Epithelial cell of proximal tubule (primary cell): ENCODE measurements around the gene UGT1A6. TPM values are rescaled to one million over a fixed set of nuclear protein-coding genes. Genes with fewer than 3 reads are reported as not detected.

Experiments used
- DNase-seq: peaks from one replicate; pipeline ENCODE4 v3.0.0-alpha.2; 2011; ENCODE audit warnings: low read depth
- H3K4me3 ChIP-seq: 2 replicates; pipeline ENCODE4 v1.5.1; 2011; ENCODE audit warnings: low read depth, mild to moderate bottlenecking, low read length
- CTCF ChIP-seq: conservative IDR thresholded peaks from 2 replicates; pipeline ENCODE4 v1.5.1; 2012; ENCODE audit warnings: low read depth, mild to moderate bottlenecking, low read length
- total RNA-seq: library from RNA; depleted of rRNA; stranded (reverse); fragments of >200 nt; gene quantifications from 2 replicates; pipeline ENCODE4 v1.2.3, GENCODE V29; 2015

Gene UGT1A6
- total RNA-seq, 1 donor from 2014 or later = 0.52 TPM

GRCh38 chr2:233705911-233706506 is 13.3 kb downstream of the UGT1A6 start:
- TF ChIP-seq CTCF = no peak
- H3K4me3 ChIP-seq = no peak overlapping the region
- no peak for DNase-seq

- no peak for DNase-seq
- no peak for TF ChIP-seq CTCF
- no peak overlapping the region for H3K4me3 ChIP-seq
Measured at GRCh38 chr2:233706720-233707119, 14.0 kb downstream of the UGT1A6 start.

GRCh38 chr2:233707940-233708644 is 15.4 kb downstream of the UGT1A6 start:
- no peak for DNase-seq
- no peak for TF ChIP-seq CTCF
- no peak overlapping the region for H3K4me3 ChIP-seq

GRCh38 chr2:233708942-233709341 is 16.3 kb downstream of the UGT1A6 start:
- H3K4me3 ChIP-seq = no peak overlapping the region
- DNase-seq = no peak
- no peak for TF ChIP-seq CTCF

GRCh38 chr2:233711312-233712008 is 18.8 kb downstream of the UGT1A6 start:
- no peak overlapping the region for H3K4me3 ChIP-seq
- DNase-seq = no peak
- peak; percentile 95 for TF ChIP-seq CTCF

GRCh38 chr2:233712611-233713261 is 20.0 kb downstream of the UGT1A6 start, which contains the start of gene UGT1A5:
TSS of gene UGT1A5 (plus strand) at chr2:233712907. CDS start at chr2:233712992, 85 bp downstream.
- no peak for TF ChIP-seq CTCF
- no peak within 1 kb of the TSS for H3K4me3 ChIP-seq
- no peak for DNase-seq
